Immature natural killer cell (primary cell): ENCODE measurements around the gene KRAS. TPM values are rescaled to one million over a fixed set of nuclear protein-coding genes. Genes with fewer than 3 reads are reported as not detected.
A peak's percentile ranks its signal among the peaks of the same experiment; 100 is the strongest.
"Not testable (repeated sequence)": the region's sequence is repeated elsewhere in the genome, so short reads cannot be mapped to it uniquely, and the experiment has no call there.

Experiments used
- DNase-seq, 3 donors: peaks; one replicate each; pipeline ENCODE4 v3.0.0; 2022; ENCODE audit warnings: mixed read lengths in 1 of 3
- H3K27ac Mint-ChIP-seq, 6 donors: one replicate each; pipeline ENCODE4 v1.8.0; 2020; ENCODE audit warnings: mixed read lengths in 6 of 6, mild to moderate bottlenecking in 5 of 6, inconsistent platforms in 4 of 6, moderate library complexity in 3 of 6
- H3K27me3 Mint-ChIP-seq, 3 donors: one replicate each; pipeline ENCODE4 v1.8.0; 2020 to 2021; ENCODE audit warnings: low read depth in 3 of 3, mild to moderate bottlenecking in 3 of 3, mixed read lengths in 3 of 3, moderate library complexity in 3 of 3, inconsistent platforms in 1 of 3
- H3K36me3 Mint-ChIP-seq, 3 donors: one replicate each; pipeline ENCODE4 v1.8.0; 2020; ENCODE audit warnings: mixed read lengths in 3 of 3, inconsistent platforms in 2 of 3, mild to moderate bottlenecking in 2 of 3
- H3K4me1 Mint-ChIP-seq, 2 donors: one replicate each; pipeline ENCODE4 v1.8.0; 2020; ENCODE audit warnings: inconsistent platforms in 2 of 2, mild to moderate bottlenecking in 2 of 2, mixed read lengths in 2 of 2, moderate library complexity in 1 of 2
- H3K4me3 Mint-ChIP-seq, 5 donors: one replicate each; pipeline ENCODE4 v1.8.0; 2020; ENCODE audit warnings: mild to moderate bottlenecking in 5 of 5, mixed read lengths in 5 of 5, inconsistent platforms in 3 of 5, moderate library complexity in 3 of 5
- H3K9me3 Mint-ChIP-seq, 6 donors: one replicate each; pipeline ENCODE4 v1.8.0; 2020; ENCODE audit warnings: mild to moderate bottlenecking in 6 of 6, mixed read lengths in 6 of 6, inconsistent platforms in 4 of 6, moderate library complexity in 3 of 6
- polyA plus RNA-seq, 3 donors: library from polyadenylated mRNA; unstranded; fragments of 300-500 nt; fragmentation: Illumina TruSeq; gene quantifications; one replicate each; pipeline ENCODE4 v1.2.3, GENCODE V29; 2021

KRAS gene
- 10 to 100 TPM; 30.0 to 54.0 (median 33.9) TPM for polyA plus RNA-seq

GRCh38 chr12:25250744-25251730 is at the start of gene KRAS:
KRAS (minus strand) TSS chr12:25250929.
- peak within 1 kb of the TSS; percentile 87 to 93 (median 91) for H3K4me3 Mint-ChIP-seq
- H3K27ac Mint-ChIP-seq = peak within 1 kb of the TSS; percentile 89 to 96 (median 94)
- H3K27me3 Mint-ChIP-seq = peaks cover 3 to 10% (median 5%) of the 10 kb centered on the region in 3 donors
- H3K36me3 Mint-ChIP-seq = peaks cover 0 to 4% (median 0%) of the 10 kb centered on the region in 3 donors
- H3K9me3 Mint-ChIP-seq = no peaks in the 10 kb centered on the region
- H3K4me1 Mint-ChIP-seq = peaks cover 23 to 37% of the 10 kb centered on the region in 2 donors
- DNase-seq = peak; percentile 89 to 91 (median 91)

GRCh38 chr12:25296381-25296780 is 45.7 kb upstream of the KRAS start:
- H3K4me3 Mint-ChIP-seq = no peak overlapping the region
- peaks cover 0 to 5% (median 0%) of the 10 kb centered on the region in 3 donors for H3K36me3 Mint-ChIP-seq
- H3K27me3 Mint-ChIP-seq = peaks cover 0 to 6% (median 2%) of the 10 kb centered on the region in 3 donors
- no peak for DNase-seq
- H3K27ac Mint-ChIP-seq = no peak overlapping the region
- H3K9me3 Mint-ChIP-seq = no peaks in the 10 kb centered on the region
- H3K4me1 Mint-ChIP-seq = no peaks in the 10 kb centered on the region

GRCh38 chr12:25295361-25295760 is 44.6 kb upstream of the KRAS start:
- H3K27me3 Mint-ChIP-seq = peaks cover 0 to 4% (median 2%) of the 10 kb centered on the region in 3 donors
- H3K36me3 Mint-ChIP-seq = peaks cover 0 to 5% (median 0%) of the 10 kb centered on the region in 3 donors
- H3K9me3 Mint-ChIP-seq = no peaks in the 10 kb centered on the region
- no peak overlapping the region for H3K4me3 Mint-ChIP-seq
- no peak for DNase-seq
- H3K4me1 Mint-ChIP-seq = no peaks in the 10 kb centered on the region
- H3K27ac Mint-ChIP-seq = peak overlapping the region in 1 of 6 donors; percentile 50

- Mint-ChIP-seq H3K4me1 (no peaks in the 10 kb centered on the region), H3K27me3 (peaks cover 0 to 2% (median 2%) of the 10 kb centered on the region in 3 donors), H3K27ac (no peak overlapping the region), H3K36me3 (peaks cover 0 to 6% (median 0%) of the 10 kb centered on the region in 3 donors), H3K4me3 (no peak overlapping the region), H3K9me3 (peaks cover 0 to 4% (median 0%) of the 10 kb centered on the region in 6 donors)
- no peak for DNase-seq
These were observed 42.9 kb upstream of the KRAS start for GRCh38 chr12:25293653-25294052.

GRCh38 chr12:25292810-25293221 is 42.1 kb upstream of the KRAS start:
- H3K27me3 Mint-ChIP-seq, H3K4me3 Mint-ChIP-seq, H3K4me1 Mint-ChIP-seq: not testable (repeated sequence)

GRCh38 chr12:25287610-25288009 is 36.9 kb upstream of the KRAS start:
- Mint-ChIP-seq H3K4me1 (peaks cover 12 to 14% of the 10 kb centered on the region in 2 donors), H3K27me3 (peaks cover 0 to 6% (median 2%) of the 10 kb centered on the region in 3 donors), H3K9me3 (peaks cover 0 to 4% (median 1%) of the 10 kb centered on the region in 6 donors), H3K36me3 (peaks cover 0 to 6% (median 0%) of the 10 kb centered on the region in 3 donors), H3K27ac (peak overlapping the region in 1 of 6 donors; percentile 23), H3K4me3 (no peak overlapping the region)
- DNase-seq = no peak

More at GRCh38 chr12:25292810-25293221, 42.1 kb upstream of the KRAS start:
- DNase-seq, H3K27ac Mint-ChIP-seq, H3K9me3 Mint-ChIP-seq, H3K36me3 Mint-ChIP-seq: not testable (repeated sequence)

GRCh38 chr12:25286837-25287236 is 36.1 kb upstream of the KRAS start:
- Mint-ChIP-seq H3K4me1 (peaks cover 13 to 21% of the 10 kb centered on the region in 2 donors), H3K27ac (no peak overlapping the region), H3K27me3 (peaks cover 0 to 6% (median 4%) of the 10 kb centered on the region in 3 donors), H3K4me3 (no peak overlapping the region), H3K36me3 (peaks cover 0 to 6% (median 0%) of the 10 kb centered on the region in 3 donors), H3K9me3 (peaks cover 0 to 4% (median 1%) of the 10 kb centered on the region in 6 donors)
- no peak for DNase-seq

GRCh38 chr12:25284024-25284423 is 33.3 kb upstream of the KRAS start:
- Mint-ChIP-seq H3K36me3 (no peaks in the 10 kb centered on the region), H3K27ac (no peak overlapping the region), H3K4me3 (no peak overlapping the region), H3K9me3 (peaks cover 0 to 2% (median under 1%) of the 10 kb centered on the region in 6 donors), H3K4me1 (peaks cover 36 to 48% of the 10 kb centered on the region in 2 donors), H3K27me3 (peaks cover 0 to 6% (median 4%) of the 10 kb centered on the region in 3 donors)
- DNase-seq = no peak

GRCh38 chr12:25283006-25283405 is 32.3 kb upstream of the KRAS start:
- peaks cover 36 to 49% of the 10 kb centered on the region in 2 donors for H3K4me1 Mint-ChIP-seq
- H3K36me3 Mint-ChIP-seq = no peaks in the 10 kb centered on the region
- no peak for DNase-seq
- H3K27me3 Mint-ChIP-seq = peaks cover 0 to 6% (median 4%) of the 10 kb centered on the region in 3 donors
- H3K4me3 Mint-ChIP-seq = peak overlapping the region in 1 of 5 donors; percentile 20
- H3K27ac Mint-ChIP-seq = peak overlapping the region in 3 of 6 donors; percentile 16 to 47 (median 30)
- peaks cover 0 to 2% (median 0%) of the 10 kb centered on the region in 6 donors for H3K9me3 Mint-ChIP-seq

- peak in 1 of 3 donors; percentile 3 for DNase-seq
These were observed 29.4 kb upstream of the KRAS start for GRCh38 chr12:25280082-25280481.

GRCh38 chr12:25278269-25278668 is 27.5 kb upstream of the KRAS start:
- Mint-ChIP-seq H3K27me3 (peaks cover 0 to 2% (median 0%) of the 10 kb centered on the region in 3 donors), H3K4me1 (peaks cover 29 to 41% of the 10 kb centered on the region in 2 donors), H3K27ac (no peak overlapping the region), H3K36me3 (peaks cover 0 to 4% (median 0%) of the 10 kb centered on the region in 3 donors), H3K4me3 (no peak overlapping the region), H3K9me3 (no peaks in the 10 kb centered on the region)
- DNase-seq = no peak

More at GRCh38 chr12:25280082-25280481, 29.4 kb upstream of the KRAS start:
- peak overlapping the region; percentile 5 to 85 (median 44) for H3K27ac Mint-ChIP-seq
- H3K4me3 Mint-ChIP-seq = peak overlapping the region; percentile 59 to 72 (median 65)
- H3K27me3 Mint-ChIP-seq = peaks cover 0 to 2% (median 0%) of the 10 kb centered on the region in 3 donors
- peaks cover 36 to 49% of the 10 kb centered on the region in 2 donors for H3K4me1 Mint-ChIP-seq
- peaks cover 0 to 4% (median 0%) of the 10 kb centered on the region in 3 donors for H3K36me3 Mint-ChIP-seq
- no peaks in the 10 kb centered on the region for H3K9me3 Mint-ChIP-seq

- Mint-ChIP-seq H3K9me3 (no peaks in the 10 kb centered on the region), H3K36me3 (peaks cover 0 to 4% (median 0%) of the 10 kb centered on the region in 3 donors), H3K4me3 (no peak overlapping the region), H3K27ac (peak overlapping the region in 1 of 6 donors; percentile 35), H3K4me1 (peaks cover 22 to 30% of the 10 kb centered on the region in 2 donors), H3K27me3 (no peaks in the 10 kb centered on the region)
- DNase-seq = no peak
These were observed 25.6 kb upstream of the KRAS start for GRCh38 chr12:25276199-25276937.

GRCh38 chr12:25271486-25272098 is 20.9 kb upstream of the KRAS start:
- peaks cover 0 to 1% (median 0%) of the 10 kb centered on the region in 3 donors for H3K27me3 Mint-ChIP-seq
- no peak overlapping the region for H3K4me3 Mint-ChIP-seq
- H3K9me3 Mint-ChIP-seq = no peaks in the 10 kb centered on the region
- H3K27ac Mint-ChIP-seq = no peak overlapping the region
- H3K36me3 Mint-ChIP-seq = peaks cover 0 to 4% (median 0%) of the 10 kb centered on the region in 3 donors
- no peak for DNase-seq
- peaks cover 6 to 7% of the 10 kb centered on the region in 2 donors for H3K4me1 Mint-ChIP-seq
